OCI-LY3 (cell line): ENCODE data around the gene GJE1.

ENCODE experiments used
- CTCF ChIP-seq: fragments of 200-600, 300-600 bp; sonication (generic); IDR thresholded peaks from 2 replicates; pipeline ENCODE4 v1.5.1; 2014; ENCODE audit warnings: antibody characterized with exemption, low read length, low read depth
- EZH2phosphoT487 ChIP-seq: fragments of 200-600 bp; shearing (Covaris generic); IDR thresholded peaks from 2 replicates; pipeline ENCODE4 v1.6.1; 2018; ENCODE audit warnings: antibody characterized with exemption, mixed run types, low read depth

GRCh38 chr6:142130814-142131213 is 1.9 kb upstream of the GJE1 start:
- TF ChIP-seq CTCF: no peak
- no peak for TF ChIP-seq EZH2phosphoT487
